Measurements from ENCODE around the gene SYCP2. TPM values are rescaled to one million over a fixed set of nuclear protein-coding genes. Genes with fewer than 3 reads are reported as not detected.

The SYCP2 gene
- total RNA-seq, 2 donors from 2014 or later, result 2.5 to 6.7 TPM

- Mint-ChIP-seq H3K27ac (no peak overlapping the region), H3K9me3 (no peaks in the 10 kb centered on the region)
These were observed 21.3 kb upstream of the SYCP2 start for GRCh38 chr20:59954718-59955117.

DNA sequence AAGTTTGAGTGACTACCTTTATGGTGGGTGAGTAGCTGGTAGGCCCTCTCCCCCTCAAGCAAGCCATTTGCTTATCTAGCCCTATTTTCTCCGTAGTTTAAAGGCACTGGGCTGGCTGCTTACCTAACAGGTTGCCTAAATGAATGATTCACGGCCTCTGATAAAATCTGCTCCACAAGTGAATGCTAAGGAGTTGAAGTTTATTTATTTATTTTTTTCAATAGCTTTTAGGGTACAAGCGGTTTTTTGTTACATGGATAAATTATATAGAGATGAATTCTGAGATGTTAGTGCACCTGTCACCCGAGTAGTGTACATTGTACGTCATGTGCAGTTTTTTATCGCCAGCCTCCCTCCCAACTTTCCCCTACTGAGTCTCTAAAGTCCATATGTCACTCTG, 16.5 kb upstream of the SYCP2 start:
- Mint-ChIP-seq H3K4me3 (no peak overlapping the region), H3K4me1 (peaks cover 9% of the 10 kb centered on the region), H3K9me3 (no peaks in the 10 kb centered on the region), H3K36me3 (ENCODE audit: low read depth) (peaks cover 26% of the 10 kb centered on the region), H3K27ac (peak overlapping the region; percentile 71), H3K27me3 (no peaks in the 10 kb centered on the region)
- no peak for ATAC-seq (replicated peaks)

More at GRCh38 chr20:59954718-59955117, 21.3 kb upstream of the SYCP2 start:
- Mint-ChIP-seq H3K36me3 (ENCODE audit: low read depth) (peaks cover 6% of the 10 kb centered on the region), H3K27me3 (no peaks in the 10 kb centered on the region), H3K4me3 (no peak overlapping the region), H3K4me1 (no peaks in the 10 kb centered on the region)
- no peak for ATAC-seq (replicated peaks)

GRCh38 chr20:59948828-59949720, 15.6 kb upstream of the SYCP2 start:
- Mint-ChIP-seq H3K36me3 (ENCODE audit: low read depth) (peaks cover 35% of the 10 kb centered on the region), H3K9me3 (no peaks in the 10 kb centered on the region), H3K27me3 (no peaks in the 10 kb centered on the region), H3K27ac (peak overlapping the region; percentile 97), H3K4me1 (peaks cover 9% of the 10 kb centered on the region), H3K4me3 (peak overlapping the region; percentile 76)
- peak; percentile 60 for ATAC-seq (replicated peaks)

GRCh38 chr20:59948212-59948611, 14.8 kb upstream of the SYCP2 start:
- ATAC-seq (replicated peaks), result no peak
- Mint-ChIP-seq H3K4me1 (peaks cover 9% of the 10 kb centered on the region), H3K27me3 (no peaks in the 10 kb centered on the region), H3K9me3 (no peaks in the 10 kb centered on the region), H3K27ac (peak overlapping the region; percentile 97), H3K4me3 (peak overlapping the region; percentile 76), H3K36me3 (ENCODE audit: low read depth) (peaks cover 40% of the 10 kb centered on the region)

DNA sequence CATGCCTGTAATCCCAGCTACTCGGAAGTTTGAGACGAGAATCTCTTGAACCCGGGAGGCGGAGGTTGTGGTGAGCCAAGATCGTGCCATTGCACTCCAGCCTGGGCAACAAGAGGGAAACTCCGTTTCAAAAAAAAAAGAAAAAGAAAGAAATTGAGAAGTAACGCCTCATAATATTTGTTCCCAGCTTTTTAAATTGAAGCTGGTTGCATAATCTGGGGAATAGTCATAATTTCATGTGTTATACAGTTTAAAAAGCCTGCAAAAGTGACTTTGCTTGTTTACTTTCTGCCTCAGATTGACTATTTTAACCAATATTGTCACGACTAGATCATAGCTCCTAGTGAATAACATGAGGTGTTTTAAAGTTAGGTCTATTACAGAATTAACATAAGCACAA, 13.9 kb upstream of the SYCP2 start:
- ATAC-seq (replicated peaks), result no peak
- H3K4me3 Mint-ChIP-seq, result no peak overlapping the region
- H3K27ac Mint-ChIP-seq, result no peak overlapping the region
- no peaks in the 10 kb centered on the region for H3K9me3 Mint-ChIP-seq
- H3K4me1 Mint-ChIP-seq, result peaks cover 9% of the 10 kb centered on the region
- H3K36me3 Mint-ChIP-seq (ENCODE audit: low read depth), result peaks cover 48% of the 10 kb centered on the region
- no peaks in the 10 kb centered on the region for H3K27me3 Mint-ChIP-seq

DNA sequence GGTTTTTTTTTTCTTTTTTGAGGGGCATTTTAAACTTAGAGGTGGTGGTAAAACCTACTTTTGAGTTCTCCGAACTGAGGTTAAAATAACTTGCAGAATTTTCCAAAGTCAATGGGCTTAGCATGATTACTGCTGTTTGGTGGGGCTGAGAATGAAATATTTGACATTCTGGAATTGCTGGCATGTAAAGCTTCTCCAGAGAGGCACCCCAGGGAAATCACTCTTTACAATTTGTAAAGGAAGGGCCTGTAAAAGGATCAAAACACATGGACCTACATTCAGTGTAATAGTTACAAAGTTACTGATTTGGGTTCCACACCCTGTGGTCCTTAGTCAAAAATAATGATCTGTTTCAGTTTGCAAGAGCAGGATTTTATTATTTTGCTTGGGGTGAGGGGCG, 12.3 kb upstream of the SYCP2 start:
- H3K36me3 Mint-ChIP-seq (ENCODE audit: low read depth), result peaks cover 57% of the 10 kb centered on the region
- H3K27me3 Mint-ChIP-seq, result no peaks in the 10 kb centered on the region
- no peak for ATAC-seq (replicated peaks)
- H3K9me3 Mint-ChIP-seq, result no peaks in the 10 kb centered on the region
- no peak overlapping the region for H3K4me3 Mint-ChIP-seq
- H3K27ac Mint-ChIP-seq, result peak overlapping the region; percentile 33
- H3K4me1 Mint-ChIP-seq, result peaks cover 18% of the 10 kb centered on the region

DNA sequence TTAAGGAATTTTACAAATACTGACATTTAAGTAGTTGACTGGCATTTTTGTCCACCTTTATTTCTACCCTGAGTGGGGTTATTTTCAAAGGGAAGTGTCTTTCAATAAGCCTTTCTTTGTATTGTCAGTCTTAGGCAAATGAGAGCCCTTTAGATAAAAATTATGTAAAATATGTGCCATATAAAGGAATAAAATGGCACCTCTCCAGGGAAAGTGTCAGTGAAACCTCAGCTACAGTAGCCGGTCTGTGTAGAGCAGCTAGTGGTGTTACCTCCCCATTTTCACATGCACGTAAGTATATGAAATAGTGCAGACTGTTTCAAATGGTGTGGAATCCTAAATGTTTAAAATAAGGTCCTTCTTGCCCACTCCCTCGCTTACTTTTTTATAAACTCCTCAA, 11.7 kb upstream of the SYCP2 start:
- Mint-ChIP-seq H3K4me1 (peaks cover 18% of the 10 kb centered on the region), H3K4me3 (no peak overlapping the region), H3K27ac (no peak overlapping the region), H3K27me3 (no peaks in the 10 kb centered on the region), H3K36me3 (ENCODE audit: low read depth) (peaks cover 55% of the 10 kb centered on the region), H3K9me3 (no peaks in the 10 kb centered on the region)
- ATAC-seq (replicated peaks), result no peak

DNA sequence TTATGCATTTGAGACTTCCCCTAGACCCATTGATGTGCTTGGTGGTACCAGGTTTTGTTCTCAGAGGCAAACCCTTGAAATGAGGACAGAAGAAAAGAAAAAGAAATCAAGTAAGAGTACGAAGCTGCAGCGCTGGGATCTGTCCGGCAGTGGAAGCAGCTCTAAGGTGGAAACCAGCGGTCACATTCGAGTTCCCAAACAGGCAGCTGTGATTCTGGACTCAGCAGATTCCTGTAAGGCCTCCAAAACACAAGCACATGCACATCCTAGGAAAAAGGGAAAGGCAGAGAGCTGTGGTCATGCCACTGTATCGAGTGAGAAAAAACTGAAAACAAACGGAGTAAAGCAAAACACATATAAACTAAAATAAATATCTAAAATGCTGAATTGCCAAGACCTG, 11.3 kb upstream of the SYCP2 start:
- Mint-ChIP-seq H3K4me3 (no peak overlapping the region), H3K27me3 (no peaks in the 10 kb centered on the region), H3K4me1 (peaks cover 18% of the 10 kb centered on the region), H3K9me3 (no peaks in the 10 kb centered on the region), H3K27ac (no peak overlapping the region), H3K36me3 (ENCODE audit: low read depth) (peaks cover 51% of the 10 kb centered on the region)
- no peak for ATAC-seq (replicated peaks)

DNA sequence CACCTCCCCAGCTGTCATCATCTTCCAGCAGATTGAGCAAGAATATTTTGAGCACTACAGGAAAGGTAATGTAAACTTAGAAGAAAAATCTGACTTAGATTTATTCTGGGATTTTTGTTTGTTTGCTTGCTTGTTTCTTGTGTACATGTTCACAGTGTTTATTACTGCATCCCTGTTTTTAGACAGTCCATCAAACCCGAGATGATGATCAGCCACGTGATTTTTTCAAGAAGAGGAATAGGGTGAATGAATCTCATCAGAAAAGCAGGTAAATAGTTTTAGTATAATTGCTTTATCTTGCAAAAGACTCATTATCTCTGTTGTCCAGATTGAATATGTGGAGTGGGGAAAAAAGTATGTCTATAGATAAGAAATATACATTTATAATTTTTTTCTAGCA, 8.8 kb upstream of the SYCP2 start:
- peak overlapping the region; percentile 98 for H3K4me3 Mint-ChIP-seq
- no peaks in the 10 kb centered on the region for H3K9me3 Mint-ChIP-seq
- peaks cover 43% of the 10 kb centered on the region for H3K36me3 Mint-ChIP-seq (ENCODE audit: low read depth)
- peak overlapping the region; percentile 97 for H3K27ac Mint-ChIP-seq
- ATAC-seq (replicated peaks), result no peak
- H3K27me3 Mint-ChIP-seq, result no peaks in the 10 kb centered on the region
- peaks cover 20% of the 10 kb centered on the region for H3K4me1 Mint-ChIP-seq

DNA sequence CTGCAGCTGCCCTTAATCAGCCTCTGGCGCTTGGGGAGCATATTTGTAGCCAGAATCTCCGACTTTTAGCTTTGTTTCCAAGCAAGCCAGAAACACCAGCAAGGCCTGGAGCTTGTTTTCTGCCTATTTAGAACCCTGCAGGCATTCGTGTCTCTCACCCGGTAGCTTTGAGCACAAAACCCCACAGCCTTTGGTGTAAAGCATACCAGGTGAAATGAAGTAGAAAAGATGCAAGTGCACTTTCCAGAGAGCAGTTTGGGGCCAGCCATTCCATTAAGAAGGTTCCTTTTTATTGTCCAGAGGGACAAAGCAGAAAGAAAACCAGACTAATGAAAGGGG, 7.5 kb upstream of the SYCP2 start:
- Mint-ChIP-seq H3K27me3 (no peaks in the 10 kb centered on the region), H3K9me3 (no peaks in the 10 kb centered on the region), H3K27ac (peak overlapping the region; percentile 97), H3K36me3 (ENCODE audit: low read depth) (peaks cover 41% of the 10 kb centered on the region), H3K4me1 (peaks cover 20% of the 10 kb centered on the region), H3K4me3 (peak overlapping the region; percentile 98)
- ATAC-seq (replicated peaks), result no peak

- no peaks in the 10 kb centered on the region for H3K27me3 Mint-ChIP-seq
- H3K27ac Mint-ChIP-seq, result peak within 1 kb of the TSS; percentile 97
These were observed 6.9 kb upstream of the SYCP2 start, which contains the start of the genes FAM217B and PPP1R3D for GRCh38 chr20:59940129-59940955. Gene FAM217B, plus strand, starts transcription at chr20:59940389. Its CDS starts 3,555 bp downstream, at chr20:59943944. Gene PPP1R3D, minus strand, starts transcription at chr20:59940305. Its CDS starts 374 bp downstream, at chr20:59939931.

DNA sequence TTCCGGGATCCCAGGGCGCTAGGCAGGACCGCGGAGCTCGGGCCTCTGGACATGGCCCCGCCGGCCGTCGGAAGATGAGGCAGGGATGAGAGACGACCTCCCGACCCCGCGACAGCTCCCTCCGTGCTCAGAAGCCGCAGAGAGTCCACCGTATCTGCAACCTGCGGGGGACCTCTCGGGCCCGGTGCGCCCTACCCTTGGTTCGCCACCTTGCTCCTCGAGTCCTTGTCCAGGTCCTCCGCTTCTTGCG, 6.4 kb upstream of the SYCP2 start:
- Mint-ChIP-seq H3K4me3 (peak overlapping the region; percentile 98), H3K27me3 (no peaks in the 10 kb centered on the region), H3K27ac (peak overlapping the region; percentile 97), H3K4me1 (peaks cover 20% of the 10 kb centered on the region), H3K36me3 (ENCODE audit: low read depth) (peaks cover 29% of the 10 kb centered on the region), H3K9me3 (no peaks in the 10 kb centered on the region)
- peak; percentile 32 for ATAC-seq (replicated peaks)

More at GRCh38 chr20:59940129-59940955, 6.9 kb upstream of the SYCP2 start, which contains the start of the genes FAM217B and PPP1R3D:
- Mint-ChIP-seq H3K36me3 (ENCODE audit: low read depth) (peaks cover 35% of the 10 kb centered on the region), H3K4me1 (peaks cover 20% of the 10 kb centered on the region), H3K9me3 (no peaks in the 10 kb centered on the region), H3K4me3 (peak within 1 kb of the TSS; percentile 98)
- peak; percentile 95 for ATAC-seq (replicated peaks)

- Mint-ChIP-seq H3K36me3 (ENCODE audit: low read depth) (peaks cover 24% of the 10 kb centered on the region), H3K4me1 (peaks cover 20% of the 10 kb centered on the region), H3K9me3 (no peaks in the 10 kb centered on the region), H3K4me3 (peak overlapping the region; percentile 98), H3K27ac (peak overlapping the region; percentile 73), H3K27me3 (no peaks in the 10 kb centered on the region)
- ATAC-seq (replicated peaks), result no peak
These were observed 5.8 kb upstream of the SYCP2 start for GRCh38 chr20:59939052-59939878.

DNA sequence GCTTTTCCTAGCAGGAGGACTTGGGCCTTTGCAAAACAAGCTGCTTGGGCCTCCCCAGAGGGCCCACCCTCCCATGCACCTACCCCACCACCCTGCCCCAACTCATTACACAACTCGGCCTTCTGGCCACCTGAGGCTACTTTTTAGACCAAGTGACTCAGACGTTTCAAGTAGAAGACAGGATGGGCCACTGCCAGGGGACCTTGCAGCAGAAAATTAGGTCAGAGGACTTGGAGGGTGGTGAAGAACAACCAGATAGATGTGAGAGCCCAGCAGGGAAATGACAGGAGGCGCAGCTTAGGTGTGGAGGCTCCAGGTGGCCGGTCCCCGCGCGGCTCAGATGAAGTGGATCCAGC, 5.2 kb upstream of the SYCP2 start:
- Mint-ChIP-seq H3K27ac (peak overlapping the region; percentile 73), H3K9me3 (no peaks in the 10 kb centered on the region), H3K4me3 (peak overlapping the region; percentile 83), H3K4me1 (peaks cover 20% of the 10 kb centered on the region), H3K27me3 (no peaks in the 10 kb centered on the region), H3K36me3 (ENCODE audit: low read depth) (peaks cover 18% of the 10 kb centered on the region)
- ATAC-seq (replicated peaks), result no peak

Measured in activated T-helper 17 cell treated with anti-CD3 and anti-CD28 coated beads, Interleukin-2, amount 50 U/mL, for 72 hours (primary cell).